A549 (cell line): ENCODE data around the gene KCNB1. TPM values are rescaled to one million over a fixed set of nuclear protein-coding genes. Genes with fewer than 3 reads are reported as not detected.

Source experiments
- ATAC-seq, 2 experiments: fragments of 200-7000 bp in 1 of 2; fragments of >200 bp in 1 of 2; cut with Nextera tagmentation in 1 of 2; cut with Tn5 transposase in 1 of 2; 3 replicates each; pipeline versions ENCODE4 v1.8.0 to v1.9.1; 2018 to 2020; ENCODE audit warnings: mild to moderate bottlenecking in 1 of 2, moderate library complexity in 1 of 2
- CTCF ChIA-PET: fragments of 300-600 bp; sonication (Branson Sonifier 250); formaldehyde crosslinking; extraction: SDS; loops from one replicate; lab custom pipeline; 2021; ENCODE audit warnings: antibody characterized with exemption, inconsistent platforms; lab: Yijun Ruan, JAX
- POLR2A ChIA-PET: fragments of 350-600 bp; formaldehyde crosslinking; extraction: SDS; loops from one replicate; lab custom pipeline; 2021; ENCODE audit warnings: antibody characterized with exemption, inconsistent platforms; lab: Yijun Ruan, JAX
- DNase-seq, 2 experiments: peaks; one replicate each; pipeline versions ENCODE4 v3.0.0 to v3.0.0-alpha.2; 2011 to 2016; ENCODE audit warnings: low read depth in 1 of 2, low spot score in 1 of 2
- FAIRE-seq: peaks from 2 replicates; lab custom pipeline; 2011; peaks lifted over from hg19 to GRCh38; lab: Jason Lieb, UNC
- H3K27ac ChIP-seq, 2 experiments: fragments of >200 bp; sonication (Bioruptor Twin); formaldehyde crosslinking; 3 replicates each; pipeline ENCODE4 v1.5.1; 2016 to 2017
- H3K4me1 ChIP-seq: fragments of >200 bp; sonication (Bioruptor Twin); formaldehyde crosslinking; 3 replicates; pipeline ENCODE4 v1.6.1; 2016
- H3K4me2 ChIP-seq: fragments of >200 bp; sonication (Bioruptor Twin); formaldehyde crosslinking; 3 replicates; pipeline ENCODE4 v1.6.1; 2016
- H3K4me3 ChIP-seq: fragments of >200 bp; sonication (Bioruptor Twin); formaldehyde crosslinking; 3 replicates; pipeline ENCODE4 v1.5.1; 2016
- H3K9me3 ChIP-seq: fragments of >200 bp; sonication (Bioruptor Twin); formaldehyde crosslinking; 3 replicates; pipeline ENCODE4 v1.6.1; 2016
- CHD2 ChIP-seq: fragments of 150-350 bp; IDR thresholded peaks from 2 replicates; pipeline ENCODE4 v1.6.1; 2014; ENCODE audit warnings: low read length; ENCODE audit not compliant: partially characterized antibody
- EHF ChIP-seq: fragments of 250-450 bp; sonication (Bioruptor Pico); IDR thresholded peaks from 2 replicates; pipeline ENCODE4 v1.5.0; 2020; ENCODE audit warnings: mild to moderate bottlenecking
- EHMT2 ChIP-seq: fragments of 200-600 bp; sonication (generic); IDR thresholded peaks from 2 replicates; pipeline ENCODE4 v1.6.1; 2016; ENCODE audit warnings: antibody characterized with exemption, low read depth, mild to moderate bottlenecking, moderate library complexity
- ESRRA ChIP-seq: fragments of 150-350 bp; IDR thresholded peaks from 2 replicates; pipeline ENCODE4 v1.6.1; 2014; ENCODE audit warnings: mild to moderate bottlenecking, low read length, borderline replicate concordance
- GATA3 ChIP-seq: IDR thresholded peaks from 2 replicates; pipeline ENCODE4 v1.6.1; 2012; ENCODE audit warnings: borderline replicate concordance
- HOXA7 ChIP-seq: fragments of 250-450 bp; sonication (Bioruptor Pico); IDR thresholded peaks from 2 replicates; pipeline ENCODE4 v1.5.0; 2020; ENCODE audit warnings: mild to moderate bottlenecking, moderate library complexity
- JUN ChIP-seq, 2 experiments: fragments of >200 bp; sonication (Bioruptor Twin); formaldehyde crosslinking; IDR thresholded peaks; 2 replicates in 1 of 2; 3 replicates in 1 of 2; pipeline ENCODE4 v1.6.1; 2016 to 2017
- MAZ ChIP-seq: fragments of 150-350 bp; IDR thresholded peaks from 2 replicates; pipeline ENCODE4 v1.6.1; 2014; ENCODE audit warnings: antibody characterized with exemption, low read depth, low read length, borderline replicate concordance
- MYC ChIP-seq: IDR thresholded peaks from 2 replicates; pipeline ENCODE4 v1.6.1; 2012; ENCODE audit warnings: mild to moderate bottlenecking, inconsistent platforms, low read length, improper control_type of control experiment, borderline replicate concordance
- NPAS2 ChIP-seq: fragments of 250-450 bp; sonication (Bioruptor Pico); IDR thresholded peaks from 2 replicates; pipeline ENCODE4 v1.8.0; 2022; ENCODE audit warnings: mild to moderate bottlenecking, moderate library complexity, borderline replicate concordance
- NR3C1 ChIP-seq: fragments of >200 bp; sonication (Bioruptor Twin); formaldehyde crosslinking; IDR thresholded peaks from 3 replicates; pipeline ENCODE4 v1.6.1; 2017
- POLR2A ChIP-seq: IDR thresholded peaks from 2 replicates; pipeline ENCODE4 v1.6.1; 2012; ENCODE audit warnings: mild to moderate bottlenecking, low read length
- RAD21 ChIP-seq, 2 experiments: fragments of >200 bp in 1 of 2; sonication (Bioruptor Twin) in 1 of 2; formaldehyde crosslinking in 1 of 2; IDR thresholded peaks in 1 of 2; conservative IDR thresholded peaks in 1 of 2; 2 replicates in 1 of 2; 3 replicates in 1 of 2; pipeline ENCODE4 v1.6.1; 2012 to 2018; ENCODE audit warnings: inconsistent platforms in 1 of 2
- RNF2 ChIP-seq: fragments of 200-600 bp; sonication (generic); IDR thresholded peaks from 2 replicates; pipeline ENCODE4 v1.6.1; 2016; ENCODE audit warnings: low read depth, mild to moderate bottlenecking, antibody characterized with exemption, moderate library complexity, borderline replicate concordance
- SREBF2 ChIP-seq: fragments of 450-650 bp; IDR thresholded peaks from 2 replicates; pipeline ENCODE4 v1.6.1; 2014; ENCODE audit warnings: mild to moderate bottlenecking, moderate library complexity
- TFCP2L1 ChIP-seq: fragments of 250-450 bp; sonication (Bioruptor Pico); IDR thresholded peaks from 2 replicates; pipeline ENCODE4 v1.5.0; 2021; ENCODE audit warnings: mild to moderate bottlenecking
- TP53 ChIP-seq: fragments of 250-450 bp; sonication (Bioruptor Pico); IDR thresholded peaks from 2 replicates; pipeline ENCODE4 v1.5.0; 2021; ENCODE audit warnings: mild to moderate bottlenecking, moderate library complexity
- ZNF302 ChIP-seq: fragments of 250-450 bp; sonication (Bioruptor Pico); IDR thresholded peaks from 2 replicates; pipeline ENCODE4 v1.9.0; 2021; ENCODE audit warnings: inconsistent platforms, mild to moderate bottlenecking, moderate library complexity
- ZSCAN20 ChIP-seq: fragments of 250-450 bp; sonication (Bioruptor Pico); IDR thresholded peaks from 2 replicates; pipeline ENCODE4 v1.8.0; 2022; ENCODE audit warnings: mild to moderate bottlenecking, moderate library complexity
- WGBS: methylation state at CpG from one replicate; pipeline ENCODE4 v1.1.6; 2017; ENCODE audit errors: missing lambda C conversion rate; 5-methylcytosine and 5-hydroxymethylcytosine counted together
- polyA plus RNA-seq, 4 experiments: library from polyadenylated mRNA; depleted of rRNA in 3 of 4; stranded (reverse); fragments of >200 nt; fragmentation: RNase III in 1 of 4; extraction: RNeasy Plus Mini Kit Qiagen cat#74134 plus additional on column Dnase treatment in 1 of 4; gene quantifications; 2 replicates in 3 of 4; 3 replicates in 1 of 4; pipeline ENCODE4 v1.2.3, GENCODE V29; 2011 to 2017
- TF ChIP-seq, protein P1 (sequence below): fragments of 200-600 bp; sonication (generic); IDR thresholded peaks from 2 replicates; pipeline ENCODE4 v1.6.1; 2016; ENCODE audit warnings: antibody characterized with exemption, mild to moderate bottlenecking, moderate library complexity
- TF ChIP-seq, protein P2 (sequence below): fragments of >200 bp; sonication (Bioruptor Twin); formaldehyde crosslinking; IDR thresholded peaks from 3 replicates; pipeline ENCODE4 v1.6.1; 2016

KCNB1 gene
- polyA plus RNA-seq, 2 of the 4 experiments (the other 2 are of a cell fraction) = 0.12 to 0.28 TPM

DNA sequence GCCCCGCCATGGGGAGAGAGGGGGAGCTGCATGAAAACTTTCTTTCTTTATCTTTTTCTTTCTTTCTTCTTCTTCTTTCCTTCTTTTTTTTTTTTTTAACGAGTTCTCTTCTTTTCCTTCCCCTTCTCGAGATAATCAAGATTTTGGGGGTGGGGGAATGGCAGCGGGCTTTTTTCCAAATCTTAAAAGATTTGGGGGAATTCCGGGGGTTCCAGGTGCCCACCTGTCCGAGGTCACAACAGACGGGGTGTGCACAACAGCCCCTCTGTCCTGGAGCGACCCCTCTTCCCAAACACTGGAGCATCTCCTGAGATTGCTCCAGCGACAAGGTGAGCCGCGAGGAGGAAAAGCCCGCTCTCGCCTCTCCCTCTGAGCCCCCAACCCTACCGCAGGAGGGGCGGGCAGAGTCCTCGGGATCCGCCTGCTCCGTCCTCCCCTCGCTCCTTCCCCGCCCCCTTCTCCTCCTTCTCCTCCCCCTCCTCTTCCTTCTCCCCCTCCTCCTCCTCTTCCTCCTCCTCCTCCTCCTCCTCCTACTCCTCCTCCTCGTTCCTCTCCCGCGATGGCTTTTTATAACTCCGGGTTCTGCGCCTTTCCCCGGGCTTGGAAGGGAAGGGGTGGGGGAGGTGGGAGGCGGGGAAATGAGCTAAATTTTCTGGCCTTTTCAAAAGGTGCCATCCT lies 689 bp upstream of the KCNB1 start:
- 17% methylated on average over 24 of the region's 27 CpGs for WGBS
- no peaks in the 10 kb centered on the region for H3K9me3 ChIP-seq
- no peak for TF ChIP-seq JUN (IDR thresholded peaks at IDR 0.05)
- TF ChIP-seq, protein P1, sequence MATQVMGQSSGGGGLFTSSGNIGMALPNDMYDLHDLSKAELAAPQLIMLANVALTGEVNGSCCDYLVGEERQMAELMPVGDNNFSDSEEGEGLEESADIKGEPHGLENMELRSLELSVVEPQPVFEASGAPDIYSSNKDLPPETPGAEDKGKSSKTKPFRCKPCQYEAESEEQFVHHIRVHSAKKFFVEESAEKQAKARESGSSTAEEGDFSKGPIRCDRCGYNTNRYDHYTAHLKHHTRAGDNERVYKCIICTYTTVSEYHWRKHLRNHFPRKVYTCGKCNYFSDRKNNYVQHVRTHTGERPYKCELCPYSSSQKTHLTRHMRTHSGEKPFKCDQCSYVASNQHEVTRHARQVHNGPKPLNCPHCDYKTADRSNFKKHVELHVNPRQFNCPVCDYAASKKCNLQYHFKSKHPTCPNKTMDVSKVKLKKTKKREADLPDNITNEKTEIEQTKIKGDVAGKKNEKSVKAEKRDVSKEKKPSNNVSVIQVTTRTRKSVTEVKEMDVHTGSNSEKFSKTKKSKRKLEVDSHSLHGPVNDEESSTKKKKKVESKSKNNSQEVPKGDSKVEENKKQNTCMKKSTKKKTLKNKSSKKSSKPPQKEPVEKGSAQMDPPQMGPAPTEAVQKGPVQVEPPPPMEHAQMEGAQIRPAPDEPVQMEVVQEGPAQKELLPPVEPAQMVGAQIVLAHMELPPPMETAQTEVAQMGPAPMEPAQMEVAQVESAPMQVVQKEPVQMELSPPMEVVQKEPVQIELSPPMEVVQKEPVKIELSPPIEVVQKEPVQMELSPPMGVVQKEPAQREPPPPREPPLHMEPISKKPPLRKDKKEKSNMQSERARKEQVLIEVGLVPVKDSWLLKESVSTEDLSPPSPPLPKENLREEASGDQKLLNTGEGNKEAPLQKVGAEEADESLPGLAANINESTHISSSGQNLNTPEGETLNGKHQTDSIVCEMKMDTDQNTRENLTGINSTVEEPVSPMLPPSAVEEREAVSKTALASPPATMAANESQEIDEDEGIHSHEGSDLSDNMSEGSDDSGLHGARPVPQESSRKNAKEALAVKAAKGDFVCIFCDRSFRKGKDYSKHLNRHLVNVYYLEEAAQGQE = peak; percentile 50; the same call in 1 of the 2 replicates
- no peak for TF ChIP-seq NR3C1
- peak; percentile 75; the same call in 1 of the 2 replicates for TF ChIP-seq EHMT2
- TF ChIP-seq CHD2 = no peak
- TF ChIP-seq, all 56 proteins: peak for 2
- peak overlapping the region; percentile 51 for H3K4me3 ChIP-seq
- FAIRE-seq (no peak), ATAC-seq (no peak), DNase-seq (no peak)
- H3K4me1 ChIP-seq = peaks cover 18% of the 10 kb centered on the region; the same call in 2 of the 3 replicates
- peak overlapping the region; percentile 39 to 67; a peak in 4 of 6 replicates for H3K27ac ChIP-seq
- H3K4me2 ChIP-seq = peak overlapping the region; percentile 99
- CTCF ChIA-PET = interaction anchor here (0.8 to 13.2 kb wide), 32 partner anchors 8 to 589 kb away, joined by 3 to 291 read pairs (median 7); no protein-coding TSS in a partner anchor
- POLR2A ChIA-PET = no interaction called here

DNA sequence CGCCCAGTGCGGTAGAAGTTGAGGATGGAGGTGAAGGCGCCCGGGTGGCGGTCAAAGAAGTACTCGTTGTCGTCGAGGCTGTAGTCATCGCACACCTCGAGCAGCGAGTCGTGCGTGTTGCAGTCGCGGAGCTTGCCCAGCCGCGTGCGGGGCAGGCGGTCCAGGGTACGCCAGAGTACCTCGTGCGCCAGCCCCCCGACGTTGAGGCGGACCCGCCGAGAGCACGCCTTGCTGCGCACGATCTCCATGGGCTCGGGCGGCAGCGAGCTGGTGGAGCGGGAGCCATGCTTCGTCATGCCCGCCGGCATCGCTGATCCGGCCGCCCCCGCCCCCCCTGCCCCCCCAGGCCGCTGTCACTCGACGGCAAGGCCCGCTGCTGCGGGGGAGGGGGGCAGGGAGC lies 295 bp downstream of the KCNB1 start:
- no peak for FAIRE-seq
- ChIA-PET CTCF (interaction anchor here (0.6 to 13.2 kb wide), 6 partner anchors 19 to 193 kb away, joined by 3 to 291 read pairs (median 4); no protein-coding TSS in a partner anchor), POLR2A (no interaction called here)
- TF ChIP-seq CHD2 = no peak
- TF ChIP-seq RAD21 (conservative IDR thresholded peaks at IDR 0.05 in 1 of 2, IDR thresholded peaks at IDR 0.05 in 1 of 2) = no peak
- TF ChIP-seq ZNF302 (CRISPR knock-in tag) = no peak
- no peak for TF ChIP-seq NPAS2
- no peak for TF ChIP-seq JUN (IDR thresholded peaks at IDR 0.05)
- no peak for TF ChIP-seq TFCP2L1
- TF ChIP-seq EHF (CRISPR knock-in tag) = no peak
- no peak for TF ChIP-seq MAZ
- TF ChIP-seq SREBF2 = no peak
- no peak for TF ChIP-seq TP53 (CRISPR knock-in tag)
- no peak for TF ChIP-seq POLR2A
- no peak for TF ChIP-seq HOXA7 (CRISPR knock-in tag)
- no peak for TF ChIP-seq ESRRA
- TF ChIP-seq, protein P2, sequence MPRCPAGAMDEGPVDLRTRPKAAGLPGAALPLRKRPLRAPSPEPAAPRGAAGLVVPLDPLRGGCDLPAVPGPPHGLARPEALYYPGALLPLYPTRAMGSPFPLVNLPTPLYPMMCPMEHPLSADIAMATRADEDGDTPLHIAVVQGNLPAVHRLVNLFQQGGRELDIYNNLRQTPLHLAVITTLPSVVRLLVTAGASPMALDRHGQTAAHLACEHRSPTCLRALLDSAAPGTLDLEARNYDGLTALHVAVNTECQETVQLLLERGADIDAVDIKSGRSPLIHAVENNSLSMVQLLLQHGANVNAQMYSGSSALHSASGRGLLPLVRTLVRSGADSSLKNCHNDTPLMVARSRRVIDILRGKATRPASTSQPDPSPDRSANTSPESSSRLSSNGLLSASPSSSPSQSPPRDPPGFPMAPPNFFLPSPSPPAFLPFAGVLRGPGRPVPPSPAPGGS = no peak
- TF ChIP-seq ZSCAN20 (CRISPR knock-in tag) = no peak
- TF ChIP-seq RNF2 = no peak
- no peak for TF ChIP-seq GATA3
- TF ChIP-seq MYC = no peak
- no peak overlapping the region for H3K27ac ChIP-seq
- peaks cover 18% of the 10 kb centered on the region; the same call in 2 of the 3 replicates for H3K4me1 ChIP-seq
- 90% methylated on average over 27 of the region's 46 CpGs for WGBS
- no peak for ATAC-seq
- DNase-seq = no peak
- no peak overlapping the region for H3K4me2 ChIP-seq
- H3K9me3 ChIP-seq = no peaks in the 10 kb centered on the region
- no peak overlapping the region for H3K4me3 ChIP-seq
